ENCODE results near the gene KRT82.

GRCh38 chr12:52413782-52414345 is 7.7 kb upstream of the KRT82 start:
- TF ChIP-seq CTCF (IDR thresholded peaks at IDR 0.05) (no peak), MYC (IDR thresholded peaks at IDR 0.05; ENCODE audit: borderline replicate concordance, low read length) (no peak), ELK1 (IDR thresholded peaks at IDR 0.05; ENCODE audit: low read depth, low read length) (no peak), HMGXB4 (CRISPR knock-in tag; IDR thresholded peaks at IDR 0.05; ENCODE audit: borderline replicate concordance) (no peak), PHF8 (IDR thresholded peaks at IDR 0.05; ENCODE audit: borderline replicate concordance, low read depth) (no peak), REST (IDR thresholded peaks at IDR 0.05) (no peak), HDAC2 (IDR thresholded peaks at IDR 0.05) (no peak), USF2 (IDR thresholded peaks at IDR 0.05) (no peak), MAX (IDR thresholded peaks at IDR 0.05) (no peak), POLR2A (IDR thresholded peaks at IDR 0.05; ENCODE audit: low read length) (no peak), NFE2L2 (conservative IDR thresholded peaks at IDR 0.05; ENCODE audit: low read length) (no peak), SREBF2 (IDR thresholded peaks at IDR 0.05) (no peak), TP53 (CRISPR knock-in tag; IDR thresholded peaks at IDR 0.05) (no peak), EP300 (IDR thresholded peaks at IDR 0.05) (no peak)
